GM19397 (cell line): ENCODE data around the gene ACOT13.
A peak's percentile ranks its signal among the peaks of the same experiment; 100 is the strongest.
"Not testable (repeated sequence)": the region's sequence is repeated elsewhere in the genome, so short reads cannot be mapped to it uniquely, and the experiment has no call there.

Source experiments
- ATAC-seq: cut with Tn5 transposase; IDR thresholded peaks from one replicate; pipeline ENCODE4 v1.9.1; 2021; ENCODE audit warnings: mild to moderate bottlenecking, moderate library complexity; ENCODE audit not compliant: unreplicated experiment

The ACOT13 gene

GRCh38 chr6:24666641-24667377 lies at the start of gene ACOT13, which contains the start of gene TDP2:
Gene ACOT13 (plus strand): TSS chr6:24667077. CDS start chr6:24667264, 187 bp downstream.
Gene TDP2 (minus strand): TSS chr6:24666899. CDS start chr6:24666862, 37 bp downstream.
- ATAC-seq, result peak; percentile 97

GRCh38 chr6:24619661-24620060 lies 47.2 kb upstream of the ACOT13 start:
- ATAC-seq, result no peak

- no peak for ATAC-seq
Observed at GRCh38 chr6:24620637-24621036, 46.2 kb upstream of the ACOT13 start.

GRCh38 chr6:24621626-24622289 lies 45.1 kb upstream of the ACOT13 start:
- ATAC-seq, result no peak

GRCh38 chr6:24630856-24631505 lies 35.9 kb upstream of the ACOT13 start:
- no peak for ATAC-seq

GRCh38 chr6:24631671-24632070 lies 35.2 kb upstream of the ACOT13 start:
- ATAC-seq, result no peak

- no peak for ATAC-seq
Observed at GRCh38 chr6:24632573-24632972, 34.3 kb upstream of the ACOT13 start.

- no peak for ATAC-seq
Observed at GRCh38 chr6:24636681-24637080, 30.2 kb upstream of the ACOT13 start.

- ATAC-seq, result no peak
Observed at GRCh38 chr6:24640166-24640565, 26.7 kb upstream of the ACOT13 start.

GRCh38 chr6:24640631-24641030 lies 26.2 kb upstream of the ACOT13 start:
- ATAC-seq, result not testable (repeated sequence)

GRCh38 chr6:24642061-24642460 lies 24.8 kb upstream of the ACOT13 start:
- no peak for ATAC-seq

- no peak for ATAC-seq
Observed at GRCh38 chr6:24643920-24644319, 23.0 kb upstream of the ACOT13 start.

- no peak for ATAC-seq
Observed at GRCh38 chr6:24644377-24644776, 22.5 kb upstream of the ACOT13 start.

GRCh38 chr6:24646771-24647170 lies 20.1 kb upstream of the ACOT13 start:
- ATAC-seq, result no peak

- ATAC-seq, result no peak
Observed at GRCh38 chr6:24648276-24648675, 18.6 kb upstream of the ACOT13 start.

- no peak for ATAC-seq
Observed at GRCh38 chr6:24649691-24650090, 17.2 kb upstream of the ACOT13 start.

- ATAC-seq, result no peak
Observed at GRCh38 chr6:24650365-24650764, 16.5 kb upstream of the ACOT13 start.

GRCh38 chr6:24655215-24655614 lies 11.7 kb upstream of the ACOT13 start:
- ATAC-seq, result no peak

GRCh38 chr6:24658573-24659560 lies 8.0 kb upstream of the ACOT13 start:
- no peak for ATAC-seq

- ATAC-seq, result no peak
Observed at GRCh38 chr6:24659561-24659960, 7.3 kb upstream of the ACOT13 start.

- ATAC-seq, result no peak
Observed at GRCh38 chr6:24660105-24660504, 6.8 kb upstream of the ACOT13 start.
